Umbilical cord (tissue), 2 donors: ENCODE results near the gene XBP1. TPM values are rescaled to one million over a fixed set of nuclear protein-coding genes. Genes with fewer than 3 reads are reported as not detected.
"Not testable (repeated sequence)": the region's sequence is repeated elsewhere in the genome, so short reads cannot be mapped to it uniquely, and the experiment has no call there.

Experiments used
- DNase-seq: peaks from one replicate; pipeline ENCODE4 v3.0.0-alpha.2; 2015; ENCODE audit warnings: low spot score
- total RNA-seq: library from RNA; depleted of rRNA; stranded (reverse); fragments of >200 nt; gene quantifications from one replicate; pipeline ENCODE4 v1.2.3, GENCODE V29; 2014; ENCODE audit warnings: low replicate concordance; ENCODE audit not compliant: insufficient read depth

The XBP1 gene
- total RNA-seq, 1 donor from 2014 or later, result 264 TPM

GRCh38 chr22:28792491-28793383 is 7.6 kb downstream of the XBP1 start:
- DNase-seq, result no peak

- no peak for DNase-seq
Measured at GRCh38 chr22:28791841-28792490, 8.4 kb downstream of the XBP1 start.

- no peak for DNase-seq
Measured at GRCh38 chr22:28791124-28791523, 9.2 kb downstream of the XBP1 start.

GRCh38 chr22:28788601-28789000 is 11.8 kb downstream of the XBP1 start:
- no peak for DNase-seq

- peak; percentile 35 for DNase-seq
Measured at GRCh38 chr22:28783786-28784671, 16.3 kb downstream of the XBP1 start.

GRCh38 chr22:28780296-28780695 is 20.1 kb downstream of the XBP1 start:
- DNase-seq, result no peak

GRCh38 chr22:28779833-28780232 is 20.5 kb downstream of the XBP1 start:
- DNase-seq, result no peak

GRCh38 chr22:28774378-28774777 is 26.0 kb downstream of the XBP1 start:
- no peak for DNase-seq

- no peak for DNase-seq
Measured at GRCh38 chr22:28773461-28773867, 26.9 kb downstream of the XBP1 start.

- peak; percentile 98 for DNase-seq
Measured at GRCh38 chr22:28772633-28773460, 27.5 kb downstream of the XBP1 start, which contains the start of gene CCDC117. CCDC117 (plus strand) TSS chr22:28772695; CDS start chr22:28772850, 155 bp downstream.

GRCh38 chr22:28771195-28771791 is 29.1 kb downstream of the XBP1 start:
- no peak for DNase-seq

GRCh38 chr22:28769394-28770085 is 30.8 kb downstream of the XBP1 start:
- no peak for DNase-seq

- DNase-seq, result no peak
Measured at GRCh38 chr22:28768701-28769393, 31.5 kb downstream of the XBP1 start.

GRCh38 chr22:28766628-28767027 is 33.7 kb downstream of the XBP1 start:
- no peak for DNase-seq

- DNase-seq, result not testable (repeated sequence)
Measured at GRCh38 chr22:28762000-28762399, 38.4 kb downstream of the XBP1 start.

GRCh38 chr22:28761449-28761755 is 39.0 kb downstream of the XBP1 start:
- no peak for DNase-seq

GRCh38 chr22:28759861-28760560 is 40.4 kb downstream of the XBP1 start:
- no peak for DNase-seq

GRCh38 chr22:28754512-28754911 is 45.9 kb downstream of the XBP1 start:
- not testable (repeated sequence) for DNase-seq

GRCh38 chr22:28750471-28750881 is 49.9 kb downstream of the XBP1 start:
- peak; percentile 24 for DNase-seq
